ENCODE measurements around the gene FSIP1.

- TF ChIP-seq TCF7 (CRISPR knock-in tag; IDR thresholded peaks at IDR 0.05; ENCODE audit: low read depth) (no peak), ARID4B (CRISPR knock-in tag; IDR thresholded peaks at IDR 0.05; ENCODE audit: borderline replicate concordance) (no peak)
These were observed 118.9 kb downstream of the FSIP1 start for GRCh38 chr15:39663704-39664250.
